Kidney (tissue), 14 donors: ENCODE data around the gene HNRNPA1L2. TPM values are rescaled to one million over a fixed set of nuclear protein-coding genes. Genes with fewer than 3 reads are reported as not detected.
A peak's percentile ranks its signal among the peaks of the same experiment; 100 is the strongest.

Source experiments
- DNase-seq, 5 donors: peaks; one replicate each; pipeline ENCODE4 v3.0.0-alpha.2; 2013 to 2020
- FAIRE-seq: peaks from 2 replicates; lab custom pipeline; 2012; peaks lifted over from hg19 to GRCh38; lab: Jason Lieb, UNC
- H3K27ac ChIP-seq, 2 donors: one replicate each; pipeline ENCODE4 v1.7.0; 2013; ENCODE audit warnings: low read depth in 2 of 2, low read length in 2 of 2, inconsistent platforms in 1 of 2
- H3K27me3 ChIP-seq: one replicate; pipeline ENCODE4 v1.7.1; 2013; ENCODE audit warnings: low read length, inconsistent platforms; ENCODE audit not compliant: control insufficient read depth, insufficient read depth
- H3K36me3 ChIP-seq, 3 donors: one replicate each; pipeline versions ENCODE4 v1.7.0 to v1.7.1; 2013; ENCODE audit warnings: low read length in 3 of 3, control low read depth in 1 of 3, inconsistent platforms in 1 of 3; ENCODE audit not compliant: insufficient read depth in 3 of 3, control insufficient read depth in 2 of 3
- H3K4me1 ChIP-seq, 3 donors: one replicate each; pipeline versions ENCODE4 v1.7.0 to v1.7.1; 2013; ENCODE audit warnings: low read length in 3 of 3, inconsistent platforms in 1 of 3, low read depth in 1 of 3; ENCODE audit not compliant: control insufficient read depth in 2 of 3, insufficient read depth in 2 of 3
- H3K4me3 ChIP-seq, 3 donors: one replicate each; pipeline versions ENCODE4 v1.7.0 to v1.8.1; 2013; ENCODE audit warnings: low read length in 3 of 3, control low read depth in 1 of 3, inconsistent platforms in 1 of 3
- H3K9ac ChIP-seq, 3 donors: one replicate each; pipeline versions ENCODE4 v1.7.0 to v1.7.1; 2013; ENCODE audit warnings: low read length in 3 of 3, control low read depth in 1 of 3, inconsistent platforms in 1 of 3
- H3K9me3 ChIP-seq, 3 donors: one replicate each; pipeline versions ENCODE4 v1.7.0 to v1.7.1; 2013; ENCODE audit warnings: low read length in 3 of 3, control low read depth in 1 of 3, inconsistent platforms in 1 of 3; ENCODE audit not compliant: control insufficient read depth in 2 of 3, insufficient read depth in 1 of 3
- CTCF ChIP-seq: IDR thresholded peaks from 3 replicates; pipeline ENCODE4 v1.5.1; 2012; ENCODE audit warnings: mild to moderate bottlenecking, moderate library complexity, borderline replicate concordance; ENCODE audit not compliant: insufficient read depth; ENCODE audit errors: extremely low read depth
- intact Hi-C: fragments of 100-400 bp; cut with DNase I; formaldehyde crosslinking; loops from one replicate; pipeline ENCODE4 v1.11.1; 2022
- polyA plus RNA-seq: library from polyadenylated mRNA; stranded (reverse); fragments of 350-450 nt; fragmentation: Illumina TruSeq; extraction: RNeasy Lipid Tissue Mini Kit (QIAGEN cat#74804); gene quantifications from one replicate; pipeline ENCODE4 v1.2.3, GENCODE V29; 2014; ENCODE audit warnings: low read depth, low replicate concordance; ENCODE audit not compliant: insufficient read depth
- total RNA-seq: library from RNA; stranded (reverse); fragmentation: NEBNext Ultra II Directional; extraction: Animal tissue kit (Norgen Biotek cat#: 25700); gene quantifications from one replicate; pipeline ENCODE4 v1.2.1, GENCODE V29; 2021
- donor health status: control.
- donor health status: control.
- donor health status: control.
- donor health status: control.
- donor health status: control.
- donor health status: DM: yes; HTN: yes; CAD: no.
- donor health status: Normal renal cell carcinoma (clear cell type).

HNRNPA1L2 gene
- total and polyA plus RNA-seq, 2 donors from 2014 or later, result 8.9 to 9.3 TPM

GRCh38 chr13:52597676-52598075, 44.6 kb upstream of the HNRNPA1L2 start:
- DNase-seq (no peak), FAIRE-seq (no peak)
- H3K27ac ChIP-seq, result no peak overlapping the region
- TF ChIP-seq CTCF, result no peak
- no peak overlapping the region for H3K4me3 ChIP-seq
- intact Hi-C loops, result no loop called here
- H3K27me3 ChIP-seq, result no peaks in the 10 kb centered on the region
- H3K9me3 ChIP-seq, result no peaks in the 10 kb centered on the region
- no peaks in the 10 kb centered on the region for H3K36me3 ChIP-seq
- peaks cover 3 to 7% (median 5%) of the 10 kb centered on the region in 3 donors for H3K4me1 ChIP-seq
- H3K9ac ChIP-seq, result no peak overlapping the region

GRCh38 chr13:52599037-52599847, 43.0 kb upstream of the HNRNPA1L2 start:
- FAIRE-seq, result no peak
- H3K9me3 ChIP-seq, result no peaks in the 10 kb centered on the region
- intact Hi-C loops, result no loop called here
- TF ChIP-seq CTCF, result no peak
- peak overlapping the region; percentile 67 to 86 for H3K27ac ChIP-seq
- H3K9ac ChIP-seq, result peak overlapping the region in 2 of 3 donors; percentile 24 to 72
- H3K27me3 ChIP-seq, result no peaks in the 10 kb centered on the region
- DNase-seq, result peak in 2 of 5 donors; percentile 83 to 90
- H3K36me3 ChIP-seq, result no peaks in the 10 kb centered on the region
- H3K4me1 ChIP-seq, result peaks cover 3 to 7% (median 5%) of the 10 kb centered on the region in 3 donors
- peak overlapping the region; percentile 63 to 75 (median 71) for H3K4me3 ChIP-seq

- Histone ChIP-seq H3K36me3 (no peaks in the 10 kb centered on the region), H3K9me3 (no peaks in the 10 kb centered on the region), H3K4me3 (peak overlapping the region; percentile 63 to 75 (median 71)), H3K4me1 (peaks cover 3 to 7% (median 5%) of the 10 kb centered on the region in 3 donors), H3K27ac (peak overlapping the region; percentile 67 to 86), H3K9ac (peak overlapping the region; percentile 44 to 72 (median 69)), H3K27me3 (no peaks in the 10 kb centered on the region)
- intact Hi-C loops, result no loop called here
- TF ChIP-seq CTCF, result no peak
- FAIRE-seq, result no peak
- DNase-seq, result peak; percentile 60 to 79 (median 74)
These were observed 42.2 kb upstream of the HNRNPA1L2 start for GRCh38 chr13:52599848-52600603.
